Ovary (tissue), 1 donor: Measurements from ENCODE around the gene RRP12.

Source experiments
- EP300 ChIP-seq: sonication (generic); formaldehyde crosslinking; IDR thresholded peaks from one replicate; pipeline ENCODE4 v1.6.1; 2017; ENCODE audit warnings: antibody characterized with exemption
- POLR2A ChIP-seq: fragments of 450-650 bp; IDR thresholded peaks from one replicate; pipeline ENCODE4 v1.6.1; 2017; ENCODE audit warnings: antibody characterized with exemption, mild to moderate bottlenecking, moderate library complexity

GRCh38 chr10:97349752-97350513, 51.2 kb downstream of the RRP12 start:
- TF ChIP-seq EP300 (no peak), POLR2A (no peak)
